D341Med (cell line): ENCODE data around the gene SNX10.
"Not testable (repeated sequence)": the region's sequence is repeated elsewhere in the genome, so short reads cannot be mapped to it uniquely, and the experiment has no call there.

Experiments used
- DNase-seq: peaks from one replicate; pipeline ENCODE4 v3.0.0; 2012; ENCODE audit warnings: low spot score

SNX10 gene

GRCh38 chr7:26291699-26292538 lies at the start of gene SNX10:
TSS of gene SNX10 (plus strand) at chr7:26291862. CDS start at chr7:26346443, 54,581 bp downstream.
- DNase-seq: peak; percentile 85

GRCh38 chr7:26245150-26245549 lies 46.5 kb upstream of the SNX10 start:
- DNase-seq: no peak

GRCh38 chr7:26250239-26250638 lies 41.4 kb upstream of the SNX10 start:
- DNase-seq: no peak

GRCh38 chr7:26261866-26262265 lies 29.8 kb upstream of the SNX10 start:
- not testable (repeated sequence) for DNase-seq

GRCh38 chr7:26265065-26265464 lies 26.6 kb upstream of the SNX10 start:
- no peak for DNase-seq

GRCh38 chr7:26265499-26266075 lies 26.1 kb upstream of the SNX10 start:
- no peak for DNase-seq

- no peak for DNase-seq
Measured at GRCh38 chr7:26267601-26268166, 24.0 kb upstream of the SNX10 start.

- no peak for DNase-seq
Measured at GRCh38 chr7:26275213-26275612, 16.4 kb upstream of the SNX10 start.

- DNase-seq: no peak
Measured at GRCh38 chr7:26278770-26279169, 12.9 kb upstream of the SNX10 start.

- no peak for DNase-seq
Measured at GRCh38 chr7:26279405-26279804, 12.3 kb upstream of the SNX10 start.

- no peak for DNase-seq
Measured at GRCh38 chr7:26280097-26280496, 11.6 kb upstream of the SNX10 start.

GRCh38 chr7:26280723-26281122 lies 10.9 kb upstream of the SNX10 start:
- DNase-seq: no peak

- no peak for DNase-seq
Measured at GRCh38 chr7:26284477-26284876, 7.2 kb upstream of the SNX10 start.

GRCh38 chr7:26284995-26285632 lies 6.5 kb upstream of the SNX10 start:
- peak; percentile 57 for DNase-seq

GRCh38 chr7:26286157-26286556 lies 5.5 kb upstream of the SNX10 start:
- no peak for DNase-seq

GRCh38 chr7:26288126-26288525 lies 3.5 kb upstream of the SNX10 start:
- DNase-seq: not testable (repeated sequence)

- DNase-seq: no peak
Measured at GRCh38 chr7:26291251-26291650, 411 bp upstream of the SNX10 start.

- DNase-seq: no peak
Measured at GRCh38 chr7:26292768-26293560, 1.3 kb downstream of the SNX10 start.

GRCh38 chr7:26293569-26294308 lies 2.1 kb downstream of the SNX10 start:
- DNase-seq: no peak

GRCh38 chr7:26295015-26295414 lies 3.4 kb downstream of the SNX10 start:
- no peak for DNase-seq

- DNase-seq: no peak
Measured at GRCh38 chr7:26295586-26295985, 3.9 kb downstream of the SNX10 start.
